ENCODE data around the gene TMEM255B.

Gene TMEM255B

GRCh38 chr13:113806526-113806925 lies 47.5 kb downstream of the TMEM255B start:
- no peak for TF ChIP-seq CTCF (IDR thresholded peaks at IDR 0.05; ENCODE audit: low read length, missing control alignments)
- no peak for DNase-seq (ENCODE audit: low read depth)
- no peak overlapping the region for H3K4me3 ChIP-seq (replicated peaks; ENCODE audit: low read depth, low read length)

- TF ChIP-seq CTCF (IDR thresholded peaks at IDR 0.05; ENCODE audit: low read length, missing control alignments) = no peak
- DNase-seq (ENCODE audit: low read depth) = no peak
- H3K4me3 ChIP-seq (replicated peaks; ENCODE audit: low read depth, low read length) = no peak overlapping the region
Observed at GRCh38 chr13:113808058-113808834, 49.2 kb downstream of the TMEM255B start.

- no peak overlapping the region for H3K4me3 ChIP-seq (replicated peaks; ENCODE audit: low read depth, low read length)
- no peak for TF ChIP-seq CTCF (IDR thresholded peaks at IDR 0.05; ENCODE audit: low read length, missing control alignments)
- DNase-seq (ENCODE audit: low read depth) = no peak
Observed at GRCh38 chr13:113809934-113810333, 50.9 kb downstream of the TMEM255B start.

GRCh38 chr13:113810640-113811039 lies 51.6 kb downstream of the TMEM255B start:
- TF ChIP-seq CTCF (IDR thresholded peaks at IDR 0.05; ENCODE audit: low read length, missing control alignments) = no peak
- no peak for DNase-seq (ENCODE audit: low read depth)
- no peak overlapping the region for H3K4me3 ChIP-seq (replicated peaks; ENCODE audit: low read depth, low read length)

GRCh38 chr13:113811081-113811928 lies 52.3 kb downstream of the TMEM255B start:
- no peak for TF ChIP-seq CTCF (IDR thresholded peaks at IDR 0.05; ENCODE audit: low read length, missing control alignments)
- no peak overlapping the region for H3K4me3 ChIP-seq (replicated peaks; ENCODE audit: low read depth, low read length)
- DNase-seq (ENCODE audit: low read depth) = no peak

GRCh38 chr13:113812178-113813040 lies 53.4 kb downstream of the TMEM255B start:
- TF ChIP-seq CTCF (IDR thresholded peaks at IDR 0.05; ENCODE audit: low read length, missing control alignments) = no peak
- no peak overlapping the region for H3K4me3 ChIP-seq (replicated peaks; ENCODE audit: low read depth, low read length)
- no peak for DNase-seq (ENCODE audit: low read depth)

Measured in fibroblast of pulmonary artery (primary cell).